Measurements from ENCODE around the gene RHEB. TPM values are rescaled to one million over a fixed set of nuclear protein-coding genes. Genes with fewer than 3 reads are reported as not detected.
A peak's percentile ranks its signal among the peaks of the same experiment; 100 is the strongest.

RHEB gene
- total RNA-seq, 1 donor from 2014 or later: 68.6 TPM

DNA sequence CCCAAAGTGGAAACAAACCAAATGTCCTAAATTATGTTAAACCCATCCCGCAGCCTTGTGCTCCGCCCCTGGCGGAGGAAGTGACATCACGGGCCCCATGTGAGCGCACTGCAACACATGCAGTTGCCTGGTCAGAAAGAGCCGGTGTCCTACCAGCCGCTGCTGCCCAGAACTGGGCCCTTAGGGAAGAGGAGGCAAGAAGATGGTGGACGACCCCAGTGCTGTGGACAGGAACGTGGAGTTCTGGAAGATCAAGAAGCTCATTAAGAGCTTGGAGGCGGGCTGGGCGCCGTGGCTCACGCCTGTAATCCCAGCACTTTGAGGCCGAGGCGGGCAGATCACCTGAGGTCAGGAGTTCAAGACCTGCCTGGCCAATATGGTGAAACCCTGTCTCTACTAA, 18.0 kb downstream of the RHEB start:
- no peaks in the 10 kb centered on the region for H3K36me3 ChIP-seq
- no peak for DNase-seq (ENCODE audit: low spot score in 2 of 2)
- TF ChIP-seq, protein P1, sequence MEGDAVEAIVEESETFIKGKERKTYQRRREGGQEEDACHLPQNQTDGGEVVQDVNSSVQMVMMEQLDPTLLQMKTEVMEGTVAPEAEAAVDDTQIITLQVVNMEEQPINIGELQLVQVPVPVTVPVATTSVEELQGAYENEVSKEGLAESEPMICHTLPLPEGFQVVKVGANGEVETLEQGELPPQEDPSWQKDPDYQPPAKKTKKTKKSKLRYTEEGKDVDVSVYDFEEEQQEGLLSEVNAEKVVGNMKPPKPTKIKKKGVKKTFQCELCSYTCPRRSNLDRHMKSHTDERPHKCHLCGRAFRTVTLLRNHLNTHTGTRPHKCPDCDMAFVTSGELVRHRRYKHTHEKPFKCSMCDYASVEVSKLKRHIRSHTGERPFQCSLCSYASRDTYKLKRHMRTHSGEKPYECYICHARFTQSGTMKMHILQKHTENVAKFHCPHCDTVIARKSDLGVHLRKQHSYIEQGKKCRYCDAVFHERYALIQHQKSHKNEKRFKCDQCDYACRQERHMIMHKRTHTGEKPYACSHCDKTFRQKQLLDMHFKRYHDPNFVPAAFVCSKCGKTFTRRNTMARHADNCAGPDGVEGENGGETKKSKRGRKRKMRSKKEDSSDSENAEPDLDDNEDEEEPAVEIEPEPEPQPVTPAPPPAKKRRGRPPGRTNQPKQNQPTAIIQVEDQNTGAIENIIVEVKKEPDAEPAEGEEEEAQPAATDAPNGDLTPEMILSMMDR (IDR thresholded peaks at IDR 0.05): no peak
- H3K27me3 ChIP-seq: no peaks in the 10 kb centered on the region
- intact Hi-C loops (cut with DNase I): loop anchor here (10.0 kb wide), 1 partner anchor 257 kb away; the partner anchor contains the start of gene SMARCD3
- no peak overlapping the region for H3K27ac ChIP-seq
- H3K4me3 ChIP-seq: no peak overlapping the region
- peaks cover 0 to 17% of the 10 kb centered on the region in 2 donors for H3K4me1 ChIP-seq
- H3K9me3 ChIP-seq: no peaks in the 10 kb centered on the region

DNA sequence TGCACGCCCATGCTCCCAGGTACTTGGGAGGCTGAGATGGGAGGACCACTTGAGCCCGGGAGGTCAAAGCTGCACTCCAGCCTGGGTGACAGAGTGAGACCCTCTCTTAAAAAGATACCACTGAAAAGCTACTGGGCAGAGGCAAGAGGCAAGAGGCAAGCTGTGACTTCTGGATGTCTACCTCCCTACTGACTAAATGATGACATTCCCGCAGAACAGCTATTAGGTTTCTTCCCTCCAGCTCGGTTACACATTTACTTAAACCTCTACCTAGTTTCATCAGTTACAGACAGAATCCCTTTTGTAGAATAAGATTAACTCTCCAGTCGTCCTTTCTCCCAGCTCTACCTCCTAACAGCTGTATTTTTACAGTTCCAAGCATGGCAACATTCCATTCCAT, 21.2 kb downstream of the RHEB start:
- Histone ChIP-seq H3K27ac (no peak overlapping the region), H3K4me3 (no peak overlapping the region), H3K27me3 (no peaks in the 10 kb centered on the region), H3K36me3 (no peaks in the 10 kb centered on the region), H3K9me3 (no peaks in the 10 kb centered on the region), H3K4me1 (peaks cover 0 to 19% of the 10 kb centered on the region in 2 donors)
- TF ChIP-seq, protein P1 (IDR thresholded peaks at IDR 0.05): no peak
- DNase-seq (ENCODE audit: low spot score in 2 of 2): no peak
- intact Hi-C loops (cut with DNase I): no loop called here

DNA sequence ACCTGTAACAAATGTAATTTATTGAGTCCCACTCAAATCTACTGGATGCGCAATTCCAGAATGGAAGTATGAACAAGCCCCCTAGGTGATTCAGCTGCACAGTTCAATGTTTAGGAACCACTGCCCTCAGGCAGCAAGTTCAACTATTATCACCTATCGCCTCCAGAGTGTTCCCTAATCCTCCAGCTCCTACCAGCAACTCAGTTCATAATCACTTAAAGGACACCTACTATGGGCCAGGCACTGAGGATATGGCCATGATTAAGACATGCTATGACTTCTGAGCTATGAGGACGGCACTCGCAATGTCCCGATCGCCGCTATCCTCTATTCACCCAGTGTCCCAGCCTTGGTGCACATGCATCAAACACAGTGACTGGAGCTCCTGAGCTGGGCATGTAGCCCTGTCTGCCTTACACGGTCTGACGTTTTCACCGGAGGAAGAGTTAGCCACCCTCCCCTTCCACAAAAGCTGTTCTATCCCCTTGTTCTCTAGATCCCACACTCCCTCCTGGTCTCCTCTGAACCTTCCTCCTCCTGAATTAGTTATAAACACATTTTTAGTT, 22.3 kb downstream of the RHEB start:
- TF ChIP-seq, protein P1 (IDR thresholded peaks at IDR 0.05): no peak
- Histone ChIP-seq H3K27me3 (no peaks in the 10 kb centered on the region), H3K9me3 (no peaks in the 10 kb centered on the region), H3K36me3 (no peaks in the 10 kb centered on the region), H3K4me3 (no peak overlapping the region), H3K4me1 (peaks cover 0 to 19% of the 10 kb centered on the region in 2 donors), H3K27ac (no peak overlapping the region)
- DNase-seq (ENCODE audit: low spot score in 2 of 2): no peak
- intact Hi-C loops (cut with DNase I): no loop called here

DNA sequence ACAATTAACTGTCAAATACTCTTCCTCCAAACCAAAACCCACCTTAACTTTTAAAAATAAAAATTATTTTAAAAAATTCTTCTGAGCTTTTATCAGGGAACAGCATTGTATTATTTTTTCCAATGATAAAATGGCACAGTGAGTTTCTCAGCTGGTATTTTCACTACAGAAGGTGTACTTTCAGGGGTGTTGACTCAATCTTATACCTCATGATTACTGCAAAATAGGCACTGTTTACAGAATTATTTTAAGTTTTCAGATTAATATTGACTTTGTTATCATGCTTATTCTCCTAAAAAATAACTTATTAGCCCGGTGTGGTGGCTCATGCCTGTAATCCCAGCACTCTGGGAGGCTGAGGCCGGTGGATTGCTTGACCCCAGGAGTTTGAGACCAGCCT, 24.3 kb downstream of the RHEB start:
- Histone ChIP-seq H3K4me1 (peaks cover 0 to 22% of the 10 kb centered on the region in 2 donors), H3K4me3 (no peak overlapping the region), H3K27me3 (no peaks in the 10 kb centered on the region), H3K27ac (no peak overlapping the region), H3K9me3 (no peaks in the 10 kb centered on the region), H3K36me3 (peaks cover 0 to 1% of the 10 kb centered on the region in 2 donors)
- no peak for DNase-seq (ENCODE audit: low spot score in 2 of 2)
- TF ChIP-seq, protein P1 (IDR thresholded peaks at IDR 0.05): no peak
- intact Hi-C loops (cut with DNase I): no loop called here

DNA sequence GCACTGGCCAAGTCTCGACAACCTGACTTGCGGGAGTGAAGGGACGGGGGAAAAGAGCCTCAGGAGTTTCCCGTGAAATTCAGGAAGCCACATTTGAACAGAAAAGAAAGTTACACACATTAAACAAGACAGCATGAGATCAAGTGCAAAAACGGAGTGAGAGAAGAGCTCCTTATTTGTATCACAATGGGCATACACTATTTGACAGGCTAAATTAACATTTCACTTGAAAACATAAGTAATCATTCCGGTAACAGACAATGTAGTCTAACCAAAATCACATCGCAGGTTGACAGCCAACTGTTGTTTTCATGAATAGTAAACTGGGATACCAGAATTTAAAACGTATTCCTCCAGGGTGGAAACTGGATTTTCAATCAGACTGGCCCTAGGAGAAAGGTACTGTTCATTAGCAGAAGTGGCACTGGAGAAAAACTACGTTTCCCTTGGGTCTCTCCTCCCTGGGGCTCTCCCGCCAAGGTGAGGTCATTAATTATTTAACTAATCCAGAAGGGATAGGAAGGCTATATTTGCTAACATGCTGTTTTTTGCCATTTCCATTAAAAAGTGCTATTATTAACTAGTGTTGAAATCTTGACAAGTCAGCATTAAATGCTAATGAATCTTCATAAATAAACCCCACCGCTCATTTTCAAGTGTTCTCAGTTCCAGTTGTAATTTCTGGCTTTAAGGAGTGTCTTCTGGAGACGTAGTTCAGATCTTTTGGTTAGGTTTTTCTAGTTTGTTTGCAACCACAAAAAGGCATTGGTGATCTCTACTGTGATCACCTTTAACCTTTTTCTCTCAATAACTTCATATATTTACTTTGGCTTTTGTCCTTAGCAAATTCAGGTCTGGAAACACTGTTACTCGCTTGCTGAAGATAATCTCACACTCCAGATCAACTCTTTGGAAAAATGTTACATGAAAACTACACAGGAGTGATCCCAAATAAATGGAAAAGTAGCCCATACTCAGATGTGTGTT, 25.1 kb downstream of the RHEB start:
- no peaks in the 10 kb centered on the region for H3K9me3 ChIP-seq
- no peak for DNase-seq (ENCODE audit: low spot score in 2 of 2)
- TF ChIP-seq, protein P1 (IDR thresholded peaks at IDR 0.05): no peak
- intact Hi-C loops (cut with DNase I): no loop called here
- H3K4me1 ChIP-seq: peaks cover 0 to 28% of the 10 kb centered on the region in 2 donors
- H3K27me3 ChIP-seq: no peaks in the 10 kb centered on the region
- H3K36me3 ChIP-seq: peaks cover 0 to 9% of the 10 kb centered on the region in 2 donors
- no peak overlapping the region for H3K4me3 ChIP-seq
- H3K27ac ChIP-seq: peak overlapping the region in 1 of 2 donors; percentile 49
